A375 (cell line): ENCODE results near the gene NHS. TPM values are rescaled to one million over a fixed set of nuclear protein-coding genes. Genes with fewer than 3 reads are reported as not detected.

Experiments
- small RNA-seq: library from RNA; depleted of rRNA; stranded (forward); fragments of <200 nt; gene quantifications from one replicate; pipeline ENCODE3, GENCODE V24; 2014
- total RNA-seq: library from RNA; depleted of rRNA; stranded (reverse); fragments of >200 nt; shearing (Covaris generic); gene quantifications from 2 replicates; pipeline ENCODE4 v1.2.3, GENCODE V29; 2014; rRNA removed

The NHS gene
- 9.5 and 11.5 TPM in 2 replicates for total RNA-seq

DNA sequence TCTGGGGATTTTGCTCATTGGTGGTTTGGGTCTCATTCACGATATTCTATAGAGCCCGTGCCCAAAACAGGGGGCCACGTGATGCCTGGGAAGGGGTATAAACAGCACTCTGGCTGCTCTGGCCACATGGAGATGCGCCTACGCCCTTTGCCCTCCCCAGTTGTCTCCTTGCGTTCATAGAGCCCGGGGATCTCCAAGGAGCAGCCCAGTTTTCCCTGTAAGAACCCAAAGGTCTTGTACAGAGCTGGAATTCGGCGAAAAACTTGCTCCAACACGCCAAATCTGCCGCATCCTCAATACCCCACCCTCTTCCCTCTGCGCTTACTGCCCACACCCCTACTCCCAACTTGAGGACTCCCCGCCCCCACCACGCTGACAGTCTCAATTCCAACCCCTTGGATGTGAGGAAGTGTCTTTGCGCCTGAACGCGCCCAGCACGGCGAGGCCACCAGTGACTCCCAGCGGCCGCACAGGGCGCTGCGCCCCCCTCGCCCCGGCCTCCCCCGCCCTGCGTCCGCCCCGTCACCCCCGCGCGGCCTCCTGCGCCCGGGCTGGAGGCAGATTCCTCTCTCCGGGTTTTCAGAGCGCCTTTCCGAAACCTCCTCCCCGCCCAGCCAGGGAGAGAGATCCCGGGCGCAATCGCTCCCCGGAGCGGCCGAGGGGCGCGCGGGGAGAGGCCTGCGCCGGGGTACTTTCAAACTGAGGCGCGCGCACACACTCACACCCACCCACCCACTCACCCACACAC lies at the start of gene NHS:
Gene NHS (plus strand): TSS at position 582 of the 748 bp plus-strand sequence. CDS start 558 bp downstream, outside the sequence.

DNA sequence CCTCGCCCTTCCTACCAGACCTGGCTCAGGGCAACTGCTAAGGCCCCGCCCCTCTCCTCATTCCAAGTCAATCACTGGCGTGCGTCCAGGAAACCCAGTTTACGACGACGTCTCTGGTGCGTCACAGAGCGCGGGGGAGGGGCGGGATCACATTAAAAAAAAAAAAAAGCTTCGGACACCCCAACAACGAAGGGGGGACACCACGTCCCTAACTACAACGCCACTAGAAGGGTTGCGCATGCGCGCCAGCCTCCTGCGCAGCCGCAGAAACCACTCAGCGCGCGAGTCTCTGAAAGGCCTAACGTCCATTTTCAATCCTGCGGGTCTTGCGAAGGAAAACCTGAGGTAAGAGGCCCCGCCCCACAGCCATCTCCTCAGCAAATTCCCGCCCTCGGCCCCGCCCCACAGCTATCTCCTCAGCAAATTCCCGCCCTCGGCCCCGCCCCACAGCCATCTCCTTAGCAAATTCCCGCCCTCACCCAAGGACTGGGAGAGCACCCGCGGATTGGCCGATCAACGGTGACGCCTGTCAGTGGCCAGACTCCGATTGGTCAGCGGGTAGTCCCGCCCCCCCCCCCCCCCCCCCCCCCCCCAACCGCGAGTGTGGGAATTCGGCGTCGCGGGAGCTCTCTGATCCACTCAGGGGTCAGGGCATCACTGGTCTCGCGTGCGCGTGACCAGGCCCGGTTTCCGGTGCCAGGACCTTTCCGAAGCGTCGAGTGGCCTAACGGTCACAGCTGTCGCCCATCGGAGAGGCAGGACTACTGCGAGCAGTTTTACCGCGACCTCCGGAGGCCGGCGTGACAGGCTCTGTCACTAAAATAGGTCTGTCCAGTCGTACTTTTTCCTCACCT lies 362.1 kb downstream of the NHS start, which contains the start of gene SCML1:
Gene SCML1 (plus strand): TSS at position 638 of the 854 bp plus-strand sequence. CDS start 6,694 bp downstream, outside the sequence.

Small RNA genes within 50 kb of the gene (small RNA-seq; reads per million reads assigned to genes)
- gene MIR4768 (not detected), gene RF01210 (not detected)
